Right lobe of liver (tissue), 6 donors: ENCODE data around the gene NEU4. TPM values are rescaled to one million over a fixed set of nuclear protein-coding genes. Genes with fewer than 3 reads are reported as not detected.

Source experiments
- ATAC-seq, 4 donors: fragments of 200-7000 bp; cut with Tn5 transposase; one replicate each; pipeline ENCODE4 v1.9.1; 2020; ENCODE audit warnings: mild to moderate bottlenecking in 4 of 4, moderate library complexity in 4 of 4
- DNase-seq, 3 donors: peaks; one replicate each; pipeline ENCODE4 v3.0.0-alpha.2; 2020
- H3K27ac ChIP-seq, 3 donors: fragments of 200-600 bp; one replicate each; pipeline ENCODE4 v1.8.0; 2022
- H3K27me3 ChIP-seq, 2 donors: fragments of 200-600 bp; one replicate each; pipeline ENCODE4 v1.8.0; 2022
- H3K36me3 ChIP-seq, 4 donors: fragments of 200-600 bp; sonication (generic) in 1 of 4; one replicate each; pipeline versions ENCODE4 v1.5.1 to v1.8.0; 2017 to 2022; ENCODE audit warnings: control low read depth in 1 of 4
- H3K4me1 ChIP-seq, 4 donors: fragments of 200-600 bp; sonication (generic) in 1 of 4; one replicate each; pipeline versions ENCODE4 v1.5.1 to v1.8.0; 2017 to 2022; ENCODE audit warnings: control low read depth in 1 of 4
- H3K4me3 ChIP-seq, 3 donors: fragments of 200-600 bp; one replicate each; pipeline ENCODE4 v1.8.0; 2022
- H3K9me3 ChIP-seq, 4 donors: fragments of 200-600 bp; sonication (generic) in 1 of 4; one replicate each; pipeline versions ENCODE4 v1.5.1 to v1.8.0; 2017 to 2022; ENCODE audit warnings: control low read depth in 1 of 4
- POLR2A ChIP-seq: fragments of 450-650 bp; IDR thresholded peaks from one replicate; pipeline ENCODE4 v1.6.1; 2017; ENCODE audit warnings: antibody characterized with exemption, mild to moderate bottlenecking
- WGBS: methylation state at CpG from one replicate; pipeline ENCODE4 v1.1.6; 2018; ENCODE audit warnings: low coverage, low lambda C conversion rate; ENCODE audit not compliant: insufficient coverage; ENCODE audit errors: missing lambda C conversion rate; 5-methylcytosine and 5-hydroxymethylcytosine counted together
- intact Hi-C, 2 donors: fragments of 100-400 bp; cut with DNase I; formaldehyde crosslinking; loops; one replicate each; pipeline versions ENCODE4 v1.11.2 to v1.14.1; 2022
- total RNA-seq, 6 experiments: library from RNA; depleted of rRNA in 2 of 6; stranded (reverse); fragments of >200 nt in 2 of 6; fragmentation: NEBNext Ultra II Directional in 3 of 6; extraction: Animal tissue kit (Norgen Biotek cat#: 25700) in 3 of 6; gene quantifications; one replicate each; pipeline versions ENCODE4 v1.1.0 to v1.2.4, GENCODE V29; 2016 to 2023
- TF ChIP-seq, protein P1 (sequence below), 4 donors: fragments of 200-600 bp in 3 of 4; fragments of 450-650 bp in 1 of 4; IDR thresholded peaks; one replicate each; pipeline versions ENCODE4 v1.5.1 to v1.8.0; 2016 to 2022; ENCODE audit warnings: antibody characterized with exemption in 4 of 4, mild to moderate bottlenecking in 2 of 4
- donor health status: DM: no; HTN: yes; CAD: no.
- donor health status: DM: no; HTN: no; CAD: no.
- donor health status: DM: no; HTN: no; CAD: no.
- donor health status: DM: no; HTN: yes; CAD: no.
- donor health status: DM: no; HTN: yes; CAD: no.

Gene NEU4
- total RNA-seq, 6 experiments from 2014 or later = 16.8 to 87.1 (median 76.2) TPM

GRCh38 chr2:241801611-241802420, 7.2 kb upstream of the NEU4 start:
- Histone ChIP-seq H3K27me3 (no peaks in the 10 kb centered on the region), H3K27ac (no peak overlapping the region), H3K4me3 (no peak overlapping the region), H3K4me1 (peaks cover 0 to 6% (median 0%) of the 10 kb centered on the region in 4 donors), H3K36me3 (no peaks in the 10 kb centered on the region), H3K9me3 (no peaks in the 10 kb centered on the region)
- intact Hi-C loops = no loop called here
- 88% methylated on average over 15 of the region's 44 CpGs for WGBS
- ATAC-seq (no peak), DNase-seq (peak in 1 of 3 donors; percentile 16)
- TF ChIP-seq, protein P1, sequence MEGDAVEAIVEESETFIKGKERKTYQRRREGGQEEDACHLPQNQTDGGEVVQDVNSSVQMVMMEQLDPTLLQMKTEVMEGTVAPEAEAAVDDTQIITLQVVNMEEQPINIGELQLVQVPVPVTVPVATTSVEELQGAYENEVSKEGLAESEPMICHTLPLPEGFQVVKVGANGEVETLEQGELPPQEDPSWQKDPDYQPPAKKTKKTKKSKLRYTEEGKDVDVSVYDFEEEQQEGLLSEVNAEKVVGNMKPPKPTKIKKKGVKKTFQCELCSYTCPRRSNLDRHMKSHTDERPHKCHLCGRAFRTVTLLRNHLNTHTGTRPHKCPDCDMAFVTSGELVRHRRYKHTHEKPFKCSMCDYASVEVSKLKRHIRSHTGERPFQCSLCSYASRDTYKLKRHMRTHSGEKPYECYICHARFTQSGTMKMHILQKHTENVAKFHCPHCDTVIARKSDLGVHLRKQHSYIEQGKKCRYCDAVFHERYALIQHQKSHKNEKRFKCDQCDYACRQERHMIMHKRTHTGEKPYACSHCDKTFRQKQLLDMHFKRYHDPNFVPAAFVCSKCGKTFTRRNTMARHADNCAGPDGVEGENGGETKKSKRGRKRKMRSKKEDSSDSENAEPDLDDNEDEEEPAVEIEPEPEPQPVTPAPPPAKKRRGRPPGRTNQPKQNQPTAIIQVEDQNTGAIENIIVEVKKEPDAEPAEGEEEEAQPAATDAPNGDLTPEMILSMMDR (IDR thresholded peaks at IDR 0.05) = no peak
- TF ChIP-seq POLR2A = no peak

DNA sequence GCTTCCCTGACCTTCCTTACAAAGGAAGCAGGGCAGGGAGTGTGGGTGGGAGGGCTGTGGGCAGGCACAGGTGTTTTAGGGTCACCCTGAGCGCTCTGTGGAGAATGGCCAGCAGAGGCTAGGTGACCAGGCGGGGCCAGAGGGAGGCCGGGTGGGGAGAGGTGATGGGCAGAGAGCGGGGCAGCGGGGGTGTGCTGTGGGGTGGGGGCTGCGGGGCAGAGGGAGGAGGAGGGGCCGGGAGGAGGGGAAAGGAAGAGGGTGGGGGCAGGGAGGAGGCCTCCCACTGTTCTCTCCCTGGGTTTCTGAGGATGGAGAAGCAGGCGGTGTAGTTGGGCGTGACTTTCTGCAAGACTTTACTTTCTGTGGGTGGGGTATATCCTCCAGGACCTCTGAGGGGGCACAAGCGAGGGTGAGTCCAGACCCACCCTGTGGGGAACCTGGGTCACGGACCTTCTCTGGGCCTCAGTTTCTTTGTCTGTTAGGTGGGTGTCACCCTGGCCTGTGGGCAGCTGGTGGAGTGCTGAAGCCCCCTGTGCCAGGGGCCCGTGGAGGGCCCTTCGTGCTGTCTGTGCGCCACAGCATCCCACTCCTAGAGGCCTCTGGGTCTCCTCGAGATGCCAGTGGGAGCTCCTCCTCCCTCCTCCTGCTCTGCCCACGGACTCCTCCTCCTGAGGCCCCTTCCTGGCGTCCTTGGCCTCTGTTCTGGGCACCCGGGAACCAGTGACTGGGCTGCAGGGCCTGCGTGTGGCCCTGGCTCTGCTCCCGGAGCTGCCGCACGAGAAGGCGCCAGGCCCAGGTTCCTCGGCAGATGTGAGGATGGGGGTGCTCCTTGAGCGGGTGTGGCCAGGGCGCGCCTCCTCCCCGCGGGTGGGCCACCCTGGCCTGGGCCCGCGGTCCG, 6.3 kb upstream of the NEU4 start:
- TF ChIP-seq, protein P1 (IDR thresholded peaks at IDR 0.05) = no peak
- TF ChIP-seq POLR2A = no peak
- ATAC-seq = no peak
- H3K27ac ChIP-seq = no peak overlapping the region
- peaks cover 0 to 6% (median 0%) of the 10 kb centered on the region in 4 donors for H3K4me1 ChIP-seq
- no peak overlapping the region for H3K4me3 ChIP-seq
- no peaks in the 10 kb centered on the region for H3K27me3 ChIP-seq
- peak in 2 of 3 donors; percentile 21 to 44 for DNase-seq
- H3K9me3 ChIP-seq = no peaks in the 10 kb centered on the region
- H3K36me3 ChIP-seq = no peaks in the 10 kb centered on the region
- 79% methylated on average over 6 of the region's 32 CpGs for WGBS
- intact Hi-C loops = no loop called here

DNA sequence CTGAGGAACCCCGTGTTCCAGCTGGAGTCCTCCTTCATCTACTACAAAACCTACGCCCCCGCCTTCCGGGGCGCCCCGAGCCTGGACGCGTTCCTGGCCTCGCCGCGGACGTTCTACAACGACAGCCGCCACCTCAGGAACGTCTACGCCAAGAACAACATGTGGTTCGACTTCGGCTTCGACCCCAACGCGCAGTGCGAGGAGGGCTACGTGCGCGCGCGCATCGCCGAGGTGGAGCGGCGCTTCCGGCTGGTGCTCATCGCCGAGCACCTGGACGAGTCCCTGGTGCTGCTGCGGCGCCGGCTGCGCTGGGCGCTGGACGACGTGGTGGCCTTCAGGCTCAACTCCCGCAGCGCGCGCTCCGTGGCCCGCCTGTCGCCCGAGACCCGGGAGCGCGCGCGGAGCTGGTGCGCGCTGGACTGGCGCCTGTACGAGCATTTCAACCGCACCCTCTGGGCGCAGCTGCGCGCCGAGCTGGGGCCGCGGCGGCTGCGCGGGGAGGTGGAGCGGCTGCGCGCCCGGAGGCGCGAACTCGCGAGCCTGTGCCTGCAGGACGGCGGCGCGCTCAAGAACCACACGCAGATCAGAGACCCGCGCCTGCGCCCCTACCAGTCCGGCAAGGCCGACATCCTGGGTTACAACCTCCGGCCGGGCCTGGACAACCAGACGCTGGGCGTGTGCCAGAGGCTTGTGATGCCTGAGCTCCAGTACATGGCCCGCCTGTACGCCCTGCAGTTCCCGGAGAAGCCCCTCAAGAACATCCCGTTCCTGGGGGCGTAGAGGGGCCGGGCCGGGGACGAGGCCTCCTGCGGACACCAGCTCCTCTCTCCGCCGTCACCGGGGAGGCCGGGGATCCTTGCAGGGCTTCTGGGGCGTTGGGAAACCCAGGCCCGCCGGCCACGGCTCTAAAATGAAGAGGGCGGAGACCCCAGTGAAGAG, 5.3 kb upstream of the NEU4 start:
- H3K4me1 ChIP-seq = peaks cover 0 to 13% (median 0%) of the 10 kb centered on the region in 4 donors
- peak; percentile 34 to 57 (median 52) for ATAC-seq
- DNase-seq = peak; percentile 53 to 67 (median 63)
- intact Hi-C loops = no loop called here
- TF ChIP-seq, protein P1 (IDR thresholded peaks at IDR 0.05) = no peak
- TF ChIP-seq POLR2A = no peak
- no peaks in the 10 kb centered on the region for H3K36me3 ChIP-seq
- H3K27ac ChIP-seq = no peak overlapping the region
- no peaks in the 10 kb centered on the region for H3K9me3 ChIP-seq
- H3K27me3 ChIP-seq = no peaks in the 10 kb centered on the region
- peak overlapping the region; percentile 18 to 34 (median 26) for H3K4me3 ChIP-seq
- WGBS = 43% methylated on average over 46 of the region's 109 CpGs
